Measurements from ENCODE around the gene DCUN1D1.
"Not testable (repeated sequence)": the region's sequence is repeated elsewhere in the genome, so short reads cannot be mapped to it uniquely, and the experiment has no call there.

The DCUN1D1 gene

DNA sequence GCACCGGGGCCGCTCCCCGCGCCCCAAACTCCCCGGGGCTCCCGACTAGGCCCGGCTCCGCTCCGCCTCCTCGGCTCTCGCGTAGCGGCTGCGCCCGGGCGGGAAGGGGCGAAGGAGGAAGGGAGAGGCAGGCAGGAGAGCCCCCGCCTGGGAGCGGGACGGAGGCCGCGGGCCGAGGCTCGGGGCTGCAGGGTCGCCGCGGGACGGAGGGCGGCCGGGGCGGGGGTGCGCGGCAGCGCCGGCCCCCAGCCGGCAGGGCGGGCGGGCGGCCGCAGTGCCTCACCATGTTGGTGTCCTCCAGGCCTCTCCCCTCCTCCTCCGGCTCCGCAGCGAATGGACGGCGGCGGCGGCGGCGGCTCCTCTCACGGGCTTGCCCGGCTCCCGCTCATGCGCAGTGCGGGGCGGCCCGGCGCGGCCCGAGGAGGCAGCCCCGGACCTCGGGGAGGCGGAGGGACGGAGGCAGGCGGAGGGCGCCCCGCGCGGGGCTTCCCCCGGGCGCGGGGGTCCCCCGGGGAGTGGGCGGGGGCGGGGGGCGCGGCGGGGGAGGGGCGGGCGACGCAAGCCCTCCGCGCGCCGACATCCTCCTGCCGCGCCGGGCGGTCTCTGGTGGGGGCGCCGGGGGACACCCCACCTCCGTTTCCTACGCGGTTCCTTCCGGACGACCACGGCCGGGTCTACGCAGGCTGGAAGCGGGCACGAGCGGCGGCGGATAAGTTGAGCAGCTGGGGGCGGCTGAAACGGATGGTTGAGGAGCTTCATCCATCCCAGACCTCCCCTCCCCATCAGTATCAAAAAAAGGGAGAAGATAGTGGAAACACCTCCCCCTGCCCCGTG lies at the start of gene DCUN1D1:
DCUN1D1 (minus strand) TSS at position 335 of the 834 bp plus-strand sequence; CDS start at position 286, 49 bp downstream.
- peak; percentile 74 to 80 (median 78) for DNase-seq (ENCODE audit: low read depth in 4 of 4, low spot score in 1 of 4)

DNA sequence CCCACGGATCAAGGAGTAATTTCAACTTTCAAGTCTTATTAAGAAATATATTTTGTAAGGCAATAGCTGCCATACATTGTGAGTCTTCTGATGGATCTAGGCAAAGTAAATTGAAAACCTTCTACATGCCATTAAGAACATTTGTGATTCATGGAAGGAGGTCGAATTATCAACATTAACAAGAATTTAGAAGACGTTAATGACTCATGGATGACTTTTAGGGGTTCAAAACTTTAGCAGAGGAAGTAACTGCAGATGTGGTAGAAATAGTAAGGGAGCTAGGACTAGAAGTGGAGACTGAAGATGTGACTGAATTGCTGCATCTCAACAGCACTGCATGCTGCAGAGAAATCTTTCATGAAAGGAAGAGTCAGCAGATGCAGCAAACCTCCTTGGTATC lies 48.1 kb upstream of the DCUN1D1 start:
- no peak for DNase-seq (ENCODE audit: low read depth in 4 of 4, low spot score in 1 of 4)

DNA sequence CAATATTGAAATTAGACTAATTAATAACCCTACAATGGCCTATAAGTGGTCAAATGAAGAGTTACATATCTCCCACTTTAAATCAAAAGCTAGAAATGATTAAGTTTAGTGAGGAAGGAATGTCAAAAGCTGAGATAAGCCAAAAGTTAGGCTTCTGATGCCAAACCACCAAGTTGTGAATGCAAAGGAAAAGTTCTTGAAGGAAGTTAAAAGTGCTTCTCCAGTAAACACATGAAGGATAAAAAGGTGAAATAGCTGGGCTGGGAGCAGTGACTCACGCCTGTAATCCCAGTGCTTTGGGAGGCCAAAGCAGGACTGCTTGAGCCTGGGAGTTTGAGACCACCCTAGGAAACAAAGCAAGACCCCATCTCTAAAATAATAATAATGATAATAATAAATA lies 46.9 kb upstream of the DCUN1D1 start:
- DNase-seq (ENCODE audit: low read depth in 4 of 4, low spot score in 1 of 4): no peak

DNA sequence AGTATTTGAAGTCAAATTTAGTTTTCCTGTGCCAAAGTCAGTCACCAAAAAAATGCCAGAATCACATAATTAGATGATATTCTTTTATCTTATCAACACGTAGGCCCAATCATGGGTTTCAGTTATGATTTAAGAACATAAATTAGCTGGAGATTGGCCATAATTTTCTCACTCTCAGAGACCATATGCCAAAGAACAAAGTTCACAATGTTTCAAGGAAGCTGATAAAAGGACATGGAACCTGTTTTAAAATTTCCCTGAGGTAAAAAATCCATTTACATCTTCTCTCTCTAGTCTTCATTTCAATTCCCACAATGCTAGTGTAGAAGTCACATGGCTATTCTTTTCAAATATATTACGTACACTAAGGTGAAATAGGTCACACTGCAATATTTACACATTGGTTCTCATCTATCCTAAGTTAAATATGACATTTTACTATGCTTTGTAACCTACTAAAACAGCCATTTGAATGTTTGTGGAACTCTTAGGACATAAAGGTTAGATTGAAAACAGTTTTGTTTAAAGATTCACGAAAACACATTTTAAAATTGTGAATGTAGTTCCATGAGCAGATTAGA lies 42.7 kb upstream of the DCUN1D1 start:
- DNase-seq (ENCODE audit: low read depth in 4 of 4, low spot score in 1 of 4): no peak

DNA sequence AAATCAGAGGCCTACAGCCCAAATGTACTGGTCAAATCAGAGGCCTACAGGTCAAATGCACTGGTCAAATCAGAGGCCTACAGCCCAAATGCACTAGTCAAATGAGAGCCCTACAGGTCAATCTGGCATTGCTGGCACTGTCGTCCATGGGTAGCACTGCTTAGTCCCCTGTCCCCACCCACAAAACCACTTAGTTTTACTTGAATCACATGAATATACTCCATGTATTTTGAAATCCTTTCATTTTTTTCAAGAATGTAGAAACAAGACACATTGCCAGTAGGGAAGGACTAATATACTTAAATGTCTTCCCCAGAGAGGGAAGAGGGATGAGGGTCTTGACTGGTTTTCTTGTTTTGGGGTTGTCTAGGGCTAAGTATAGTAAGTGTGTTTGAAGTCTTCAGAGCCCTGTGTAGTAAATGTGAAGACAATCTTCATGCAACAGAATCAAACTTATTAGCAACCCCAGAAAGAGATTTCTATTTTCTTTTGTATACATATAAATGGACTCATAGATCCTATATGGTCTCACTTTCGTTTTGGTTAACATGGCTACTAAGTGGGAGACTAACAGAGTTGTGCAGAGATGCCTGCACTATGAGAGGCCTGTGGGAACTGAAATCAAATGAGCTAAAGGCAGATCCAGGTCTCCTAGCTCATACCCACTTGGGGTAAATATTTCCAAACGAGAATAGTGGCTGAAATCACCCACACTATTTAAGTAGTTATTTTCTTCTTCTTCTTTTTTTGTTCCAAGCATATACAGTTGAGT lies 38.3 kb upstream of the DCUN1D1 start:
- DNase-seq (ENCODE audit: low read depth in 4 of 4, low spot score in 1 of 4): no peak

DNA sequence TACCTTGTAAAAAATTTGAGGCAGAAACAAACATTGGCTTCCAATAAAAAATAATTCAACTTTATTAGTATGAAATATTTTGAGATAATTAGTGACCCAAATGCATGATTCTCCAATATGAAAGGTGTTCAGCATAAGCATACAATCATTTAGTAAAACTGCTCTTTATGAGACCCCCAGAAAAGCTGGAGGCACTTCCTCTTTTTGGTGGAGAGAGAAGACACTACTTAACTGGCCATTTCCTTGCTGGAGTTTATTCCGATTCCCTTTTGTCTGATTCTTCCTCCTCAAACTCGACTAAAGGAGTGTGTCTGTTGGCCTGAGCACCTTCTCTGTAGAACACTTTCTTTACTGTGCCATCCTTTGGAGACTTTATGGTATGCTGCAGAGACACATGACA lies 34.8 kb upstream of the DCUN1D1 start:
- no peak for DNase-seq (ENCODE audit: low read depth in 4 of 4, low spot score in 1 of 4)

DNA sequence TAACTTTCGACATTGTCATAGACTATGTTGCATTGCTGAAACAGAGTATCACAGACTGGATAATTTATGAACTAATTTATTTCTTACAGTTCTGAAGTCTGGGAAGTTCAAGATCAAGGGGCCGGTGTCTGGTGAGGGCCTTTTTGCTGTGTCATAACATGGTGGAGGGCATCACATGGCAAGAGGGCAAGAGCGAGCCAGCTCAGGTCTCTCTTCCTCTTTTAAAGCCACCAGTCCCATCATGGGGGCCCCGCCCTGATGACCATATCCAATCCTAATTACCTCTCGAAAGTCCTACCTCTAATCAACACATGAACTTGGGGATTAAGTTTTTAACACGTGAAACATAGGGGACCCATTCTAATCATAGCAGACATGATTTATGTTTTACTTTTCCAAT lies 33.5 kb upstream of the DCUN1D1 start:
- DNase-seq (ENCODE audit: low read depth in 4 of 4, low spot score in 1 of 4): no peak

GRCh38 chr3:183013074-183013473 lies 32.7 kb upstream of the DCUN1D1 start:
- DNase-seq (ENCODE audit: low read depth in 4 of 4, low spot score in 1 of 4): no peak

- DNase-seq (ENCODE audit: low read depth in 4 of 4, low spot score in 1 of 4): no peak
Observed at GRCh38 chr3:183008800-183009199, 28.5 kb upstream of the DCUN1D1 start.

DNA sequence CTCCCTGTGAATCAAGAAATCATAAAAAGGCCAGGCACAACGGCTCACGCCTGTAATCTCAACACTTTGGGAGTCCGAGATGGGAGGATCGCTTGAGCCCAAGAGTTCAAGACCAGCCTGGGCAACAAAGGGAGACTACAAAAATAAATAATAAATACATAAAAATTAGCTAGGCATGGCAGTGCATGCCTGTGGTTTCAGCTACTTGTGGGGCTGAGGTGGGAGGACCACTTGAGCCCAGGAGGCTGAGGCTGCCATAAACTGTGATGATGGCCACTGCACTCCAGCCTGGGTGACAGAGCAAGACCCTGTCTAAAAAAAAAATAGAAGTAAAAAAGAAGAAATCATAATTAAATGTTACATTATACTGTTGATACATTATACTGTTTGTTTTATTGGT lies 28.0 kb upstream of the DCUN1D1 start:
- DNase-seq (ENCODE audit: low read depth in 4 of 4, low spot score in 1 of 4): no peak

GRCh38 chr3:183006396-183007002 lies 26.2 kb upstream of the DCUN1D1 start:
- no peak for DNase-seq (ENCODE audit: low read depth in 4 of 4, low spot score in 1 of 4)

GRCh38 chr3:182999767-183000166 lies 19.4 kb upstream of the DCUN1D1 start:
- DNase-seq (ENCODE audit: low read depth in 4 of 4, low spot score in 1 of 4): no peak

- not testable (repeated sequence) for DNase-seq (ENCODE audit: low read depth in 4 of 4, low spot score in 1 of 4)
Observed at GRCh38 chr3:182993486-182994201, 13.3 kb upstream of the DCUN1D1 start.

DNA sequence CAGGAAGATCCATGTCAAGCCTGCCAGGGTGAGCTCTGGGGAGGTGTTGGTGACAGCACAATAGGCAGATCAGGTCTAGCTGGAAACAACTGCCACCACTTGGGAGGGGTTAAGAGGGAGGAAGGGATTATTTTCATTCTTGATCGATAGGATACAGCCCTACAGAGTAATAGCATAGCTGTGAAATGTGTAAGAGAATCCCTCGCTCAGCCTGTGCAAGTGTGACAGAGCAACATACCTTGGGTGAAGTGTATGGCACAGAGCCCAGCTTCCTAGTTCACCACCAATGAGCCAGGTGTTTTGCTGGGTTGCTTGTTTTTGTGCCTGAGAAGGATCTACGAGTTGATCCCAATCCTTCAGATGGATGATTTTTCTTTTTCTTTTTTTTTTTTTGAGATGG lies 9.2 kb upstream of the DCUN1D1 start:
- no peak for DNase-seq (ENCODE audit: low read depth in 4 of 4, low spot score in 1 of 4)

DNA sequence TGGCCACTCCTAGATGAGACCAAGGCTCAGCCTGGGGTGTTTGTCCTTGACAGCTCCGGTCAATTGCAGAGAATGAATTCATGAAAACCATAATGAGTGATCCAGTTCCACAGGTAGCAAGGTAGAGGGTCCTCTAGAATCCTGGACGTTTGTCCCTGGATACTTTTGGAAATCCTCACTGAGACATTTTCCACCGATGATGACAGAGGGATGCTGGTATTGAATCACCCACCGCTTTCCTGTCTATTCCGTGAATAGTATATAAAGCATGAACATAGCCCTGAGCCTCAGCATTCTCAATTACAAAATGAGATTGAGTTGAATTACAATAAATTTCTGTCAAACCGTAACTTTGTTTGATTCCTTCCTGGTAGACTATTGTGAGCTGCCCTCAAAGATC lies 5.7 kb upstream of the DCUN1D1 start:
- no peak for DNase-seq (ENCODE audit: low read depth in 4 of 4, low spot score in 1 of 4)

GRCh38 chr3:182983876-182984275 lies 3.5 kb upstream of the DCUN1D1 start:
- DNase-seq (ENCODE audit: low read depth in 4 of 4, low spot score in 1 of 4): no peak

- no peak for DNase-seq (ENCODE audit: low read depth in 4 of 4, low spot score in 1 of 4)
Observed at GRCh38 chr3:182981038-182981380, 671 bp upstream of the DCUN1D1 start.

GRCh38 chr3:182979674-182980191 lies 605 bp downstream of the DCUN1D1 start:
- DNase-seq (ENCODE audit: low read depth in 4 of 4, low spot score in 1 of 4): no peak

GRCh38 chr3:182979103-182979673 lies 1.1 kb downstream of the DCUN1D1 start:
- DNase-seq (ENCODE audit: low read depth in 4 of 4, low spot score in 1 of 4): no peak

- DNase-seq (ENCODE audit: low read depth in 4 of 4, low spot score in 1 of 4): no peak
Observed at GRCh38 chr3:182978387-182978786, 2.0 kb downstream of the DCUN1D1 start.
